GM18505 (cell line): ENCODE measurements around the gene IFNA6.

Source experiments
- ATAC-seq: cut with Tn5 transposase; IDR thresholded peaks from one replicate; pipeline ENCODE4 v1.9.1; 2021; ENCODE audit not compliant: unreplicated experiment
- POLR2A ChIP-seq: IDR thresholded peaks from 4 replicates; pipeline ENCODE4 v1.6.1; 2011; ENCODE audit warnings: borderline replicate concordance; ENCODE audit not compliant: insufficient read depth, insufficient read length; ENCODE audit errors: extremely low read depth

IFNA6 gene

GRCh38 chr9:21317956-21318923 is 32.4 kb downstream of the IFNA6 start:
- ATAC-seq: no peak

GRCh38 chr9:21316860-21317259 is 33.8 kb downstream of the IFNA6 start:
- no peak for ATAC-seq
- TF ChIP-seq POLR2A: no peak

More at GRCh38 chr9:21317956-21318923, 32.4 kb downstream of the IFNA6 start:
- TF ChIP-seq POLR2A: no peak

DNA sequence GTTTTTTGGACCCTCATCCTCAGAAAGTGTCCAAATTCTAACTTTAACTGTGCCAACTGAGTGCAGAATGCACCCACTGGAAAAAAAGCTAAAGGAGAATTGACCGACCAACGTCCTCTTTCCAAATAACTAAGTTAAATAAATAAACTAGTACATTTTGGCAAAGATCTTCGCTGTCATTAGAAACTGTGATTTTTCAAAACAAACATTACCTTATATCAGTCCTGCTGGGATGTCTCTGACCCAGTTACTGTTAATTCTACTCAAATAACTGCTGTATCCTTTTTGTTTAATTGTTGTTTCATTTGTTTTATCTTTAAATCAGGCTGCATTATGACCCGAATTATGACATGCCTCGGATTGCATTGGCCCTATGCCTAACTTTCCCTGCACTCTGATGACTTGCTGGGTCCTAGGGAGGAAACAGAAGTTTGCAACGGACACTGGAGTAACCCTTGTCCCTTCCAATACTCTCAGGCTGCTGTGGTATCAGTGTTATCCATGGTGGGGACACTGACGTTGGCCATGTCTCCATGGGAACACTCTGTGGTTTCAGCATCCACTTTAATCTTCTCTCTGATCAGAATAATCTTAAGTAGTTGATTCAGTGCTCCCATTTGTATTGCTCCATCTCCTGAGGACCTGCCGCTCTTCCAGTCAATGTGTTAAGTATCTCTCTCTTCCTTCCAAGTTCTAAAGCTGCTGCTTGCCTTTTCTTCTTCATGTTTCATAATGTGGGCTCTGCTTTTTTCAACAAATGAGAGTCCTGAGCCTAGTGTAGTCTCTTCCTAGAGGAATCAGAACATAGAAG is 34.5 kb downstream of the IFNA6 start:
- ATAC-seq: no peak
- TF ChIP-seq POLR2A: no peak

DNA sequence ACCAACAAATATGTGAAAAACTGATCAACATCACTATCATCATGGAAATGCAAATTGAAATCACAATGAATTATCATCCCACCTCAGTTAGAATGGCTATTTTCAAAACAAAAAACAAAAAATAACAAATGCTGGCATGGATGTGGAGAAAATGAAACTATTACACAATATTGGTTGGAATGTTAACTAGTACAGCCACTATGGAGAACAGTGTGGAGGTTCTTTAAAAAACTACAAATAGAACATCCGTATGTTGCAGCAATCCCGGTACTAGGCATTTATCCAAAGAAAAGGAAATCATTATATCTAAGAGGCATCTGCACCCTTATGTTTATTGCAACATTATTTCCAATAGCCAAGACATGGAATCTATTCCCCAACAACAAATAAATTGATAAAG is 36.5 kb downstream of the IFNA6 start:
- TF ChIP-seq POLR2A: no peak
- ATAC-seq: no peak

- no peak for TF ChIP-seq POLR2A
- ATAC-seq: no peak
Measured at GRCh38 chr9:21311889-21312288, 38.8 kb downstream of the IFNA6 start.

GRCh38 chr9:21305213-21305612 is 45.5 kb downstream of the IFNA6 start, which contains the start of gene IFNA5:
TSS of gene IFNA5 (minus strand) at chr9:21305313. CDS start at chr9:21305256, 57 bp downstream.
- ATAC-seq: no peak
- TF ChIP-seq POLR2A: no peak
